Measurements from ENCODE around the gene RNF149.

Gene RNF149

GRCh38 chr2:101310090-101310833 is 1.8 kb upstream of the RNF149 start:
- no peak for DNase-seq
- Mint-ChIP-seq H3K9me3 (peaks cover 3% of the 10 kb centered on the region), H3K36me3 (ENCODE audit: low read depth) (peaks cover 13% of the 10 kb centered on the region), H3K4me1 (peaks cover 40% of the 10 kb centered on the region), H3K27ac (no peak overlapping the region), H3K27me3 (ENCODE audit: low read depth, poor library complexity) (peaks cover 5% of the 10 kb centered on the region), H3K4me3 (peak overlapping the region; percentile 65)
- TF ChIP-seq CTCF (IDR thresholded peaks at IDR 0.05): no peak

GRCh38 chr2:101307950-101308431 is 510 bp downstream of the RNF149 start:
- H3K27me3 Mint-ChIP-seq (ENCODE audit: low read depth, poor library complexity): peaks cover 5% of the 10 kb centered on the region
- H3K4me3 Mint-ChIP-seq: peak overlapping the region; percentile 89
- peaks cover 28% of the 10 kb centered on the region for H3K36me3 Mint-ChIP-seq (ENCODE audit: low read depth)
- H3K4me1 Mint-ChIP-seq: peaks cover 42% of the 10 kb centered on the region
- no peak for TF ChIP-seq CTCF (IDR thresholded peaks at IDR 0.05)
- peak; percentile 35 for DNase-seq
- H3K27ac Mint-ChIP-seq: no peak overlapping the region
- H3K9me3 Mint-ChIP-seq: peaks cover 3% of the 10 kb centered on the region

GRCh38 chr2:101307503-101307902 is 998 bp downstream of the RNF149 start:
- H3K9me3 Mint-ChIP-seq: peaks cover 3% of the 10 kb centered on the region
- H3K27ac Mint-ChIP-seq: peak overlapping the region; percentile 32
- H3K4me3 Mint-ChIP-seq: peak overlapping the region; percentile 89
- H3K4me1 Mint-ChIP-seq: peaks cover 42% of the 10 kb centered on the region
- H3K36me3 Mint-ChIP-seq (ENCODE audit: low read depth): peaks cover 33% of the 10 kb centered on the region
- no peak for TF ChIP-seq CTCF (IDR thresholded peaks at IDR 0.05)
- peaks cover 5% of the 10 kb centered on the region for H3K27me3 Mint-ChIP-seq (ENCODE audit: low read depth, poor library complexity)
- no peak for DNase-seq

GRCh38 chr2:101306410-101306809 is 2.1 kb downstream of the RNF149 start:
- DNase-seq: no peak
- no peak for TF ChIP-seq CTCF (IDR thresholded peaks at IDR 0.05)
- H3K36me3 Mint-ChIP-seq (ENCODE audit: low read depth): peaks cover 44% of the 10 kb centered on the region
- peak overlapping the region; percentile 89 for H3K4me3 Mint-ChIP-seq
- no peak overlapping the region for H3K27ac Mint-ChIP-seq
- H3K9me3 Mint-ChIP-seq: peaks cover 3% of the 10 kb centered on the region
- peaks cover 5% of the 10 kb centered on the region for H3K27me3 Mint-ChIP-seq (ENCODE audit: low read depth, poor library complexity)
- peaks cover 42% of the 10 kb centered on the region for H3K4me1 Mint-ChIP-seq

GRCh38 chr2:101305492-101306078 is 2.9 kb downstream of the RNF149 start:
- Mint-ChIP-seq H3K9me3 (peaks cover 3% of the 10 kb centered on the region), H3K36me3 (ENCODE audit: low read depth) (peaks cover 44% of the 10 kb centered on the region), H3K27me3 (ENCODE audit: low read depth, poor library complexity) (peaks cover 5% of the 10 kb centered on the region), H3K4me3 (peak overlapping the region; percentile 89), H3K4me1 (peaks cover 36% of the 10 kb centered on the region), H3K27ac (no peak overlapping the region)
- TF ChIP-seq CTCF (IDR thresholded peaks at IDR 0.05): no peak
- no peak for DNase-seq
